ENCODE data around the gene GRK3.
"Not testable (repeated sequence)": the region's sequence is repeated elsewhere in the genome, so short reads cannot be mapped to it uniquely, and the experiment has no call there.

Gene GRK3

DNA sequence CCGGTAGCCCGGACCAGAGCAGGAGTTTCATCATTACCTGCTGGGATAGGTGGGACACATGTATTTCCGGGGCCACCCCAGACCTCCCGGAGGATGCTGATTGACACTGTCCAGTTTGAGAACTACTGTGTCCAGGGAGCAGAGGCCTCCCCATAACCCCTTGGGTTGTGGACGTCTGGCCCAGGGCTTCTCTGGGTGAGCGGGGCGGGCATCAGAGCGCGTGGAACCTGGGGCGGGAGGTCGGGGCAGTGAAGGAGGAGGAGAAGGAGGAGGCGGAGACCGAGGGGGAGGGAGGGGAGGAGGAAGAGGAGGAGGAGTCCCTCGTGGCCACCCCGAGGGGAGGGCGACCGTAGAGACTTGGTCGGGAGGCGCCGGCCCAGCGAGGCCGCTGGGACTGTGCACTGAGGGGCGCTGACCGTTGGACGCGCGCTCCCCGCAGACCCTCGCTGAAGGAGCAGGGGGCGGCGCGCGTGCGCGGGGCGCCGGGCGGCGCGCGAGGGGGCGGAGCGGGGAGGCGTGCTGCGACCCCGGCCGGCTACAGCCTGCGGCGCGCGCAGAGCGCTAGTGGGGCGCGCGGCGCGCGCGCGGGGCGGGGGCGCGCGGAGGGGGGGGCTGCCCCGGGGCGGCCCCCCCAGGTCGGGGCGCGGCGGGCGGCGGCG, at the start of gene GRK3:
TSS of gene GRK3 (plus strand) at position 356 of the 659 bp plus-strand sequence. CDS start 366 bp downstream, outside the sequence.
- DNase-seq: peak in 1 of 2 experiments; percentile 64

DNA sequence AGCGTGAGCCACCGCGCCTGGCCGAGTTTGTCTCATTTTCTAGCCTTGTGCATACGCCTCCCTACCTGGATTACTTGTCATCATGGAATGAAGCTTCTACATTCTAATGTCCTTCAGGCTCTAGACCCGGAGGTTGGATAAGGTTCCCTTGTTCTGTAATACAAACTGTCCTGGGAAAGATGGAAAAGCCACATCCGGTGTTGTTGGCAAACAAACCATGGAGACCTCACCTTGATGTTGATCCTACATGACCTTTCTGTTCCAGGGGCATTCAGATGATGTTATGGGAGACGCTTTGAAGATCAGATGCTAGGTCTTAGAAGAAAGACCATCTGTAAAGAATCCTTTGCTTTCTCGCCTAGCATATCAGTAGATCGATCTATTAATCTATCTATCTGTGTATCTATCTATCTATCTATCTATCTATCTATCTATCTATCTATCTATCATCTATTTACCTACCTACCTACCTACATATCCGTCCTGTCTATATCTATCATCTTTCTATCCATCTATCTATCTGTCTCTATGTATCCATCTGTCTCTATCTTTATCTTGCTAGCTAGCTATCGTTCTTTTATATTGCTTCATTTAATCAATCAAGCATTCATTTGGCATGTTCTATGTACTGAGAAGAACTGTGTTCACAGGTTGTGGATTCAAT, 46.3 kb upstream of the GRK3 start:
- DNase-seq: no peak

DNA sequence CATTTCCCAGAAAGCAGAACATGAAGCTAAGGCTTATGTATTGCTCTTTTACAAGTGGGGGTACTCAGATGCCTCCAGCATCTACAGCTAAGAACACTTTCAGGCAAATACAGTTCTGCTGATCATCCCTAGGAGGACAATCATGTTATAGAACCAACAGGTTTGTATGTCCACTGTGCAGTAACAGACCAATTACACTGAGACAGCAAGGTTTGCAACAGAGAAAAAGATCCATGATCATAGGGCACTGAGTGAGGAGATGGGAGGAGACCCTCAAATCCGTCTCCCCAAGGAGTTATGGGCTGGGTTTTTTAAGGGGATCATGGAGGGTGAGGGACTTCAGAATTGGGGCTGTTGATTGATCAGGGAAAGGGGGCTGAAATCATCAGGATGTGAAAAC, 39.1 kb upstream of the GRK3 start:
- DNase-seq: no peak

GRCh38 chr22:25525804-25526584, 38.5 kb upstream of the GRK3 start:
- DNase-seq: not testable (repeated sequence)

GRCh38 chr22:25527016-25527415, 37.5 kb upstream of the GRK3 start:
- not testable (repeated sequence) for DNase-seq

GRCh38 chr22:25528068-25528467, 36.4 kb upstream of the GRK3 start:
- DNase-seq: peak in 1 of 2 experiments; percentile 22

DNA sequence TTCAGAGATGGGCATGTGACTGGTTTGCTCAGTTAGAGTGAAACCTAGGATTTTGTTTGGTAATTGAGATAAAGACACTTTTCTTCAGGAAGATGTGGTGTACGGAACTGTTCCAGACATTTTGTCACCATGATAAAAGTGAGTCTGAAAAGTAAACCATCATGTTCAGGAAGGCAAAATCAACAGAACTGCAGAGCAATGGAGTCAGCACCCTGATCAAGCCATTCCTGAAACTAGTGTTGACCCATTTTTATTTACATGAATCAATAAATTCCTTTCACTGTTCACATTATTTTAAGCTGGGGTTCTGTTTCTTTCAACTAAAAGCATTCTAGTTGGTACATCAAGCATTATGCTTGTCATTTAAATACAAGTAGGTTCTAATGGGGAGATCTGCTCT, 35.4 kb upstream of the GRK3 start:
- not testable (repeated sequence) for DNase-seq

- peak in 1 of 2 experiments; percentile 14 for DNase-seq
Observed at GRCh38 chr22:25529541-25530137, 34.8 kb upstream of the GRK3 start.

DNA sequence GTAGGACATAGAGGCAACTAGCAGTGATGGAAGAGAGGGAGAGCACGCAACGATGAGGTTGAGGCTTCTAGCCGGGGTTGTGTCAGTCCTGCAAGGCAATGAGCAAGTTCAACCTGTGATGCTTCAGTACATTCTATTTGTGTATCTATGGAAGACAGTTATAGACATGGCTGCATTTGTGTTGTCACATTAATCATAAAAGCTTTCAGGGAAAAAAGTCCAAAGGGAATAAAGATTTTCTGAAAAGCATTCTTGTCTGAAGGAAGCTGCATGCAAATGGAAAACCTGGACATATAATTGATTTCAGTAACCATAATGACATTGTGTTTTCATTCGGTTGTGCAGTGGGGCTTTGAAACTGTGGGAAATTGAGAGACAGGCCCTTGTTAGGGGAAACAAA, 32.8 kb upstream of the GRK3 start:
- not testable (repeated sequence) for DNase-seq

DNA sequence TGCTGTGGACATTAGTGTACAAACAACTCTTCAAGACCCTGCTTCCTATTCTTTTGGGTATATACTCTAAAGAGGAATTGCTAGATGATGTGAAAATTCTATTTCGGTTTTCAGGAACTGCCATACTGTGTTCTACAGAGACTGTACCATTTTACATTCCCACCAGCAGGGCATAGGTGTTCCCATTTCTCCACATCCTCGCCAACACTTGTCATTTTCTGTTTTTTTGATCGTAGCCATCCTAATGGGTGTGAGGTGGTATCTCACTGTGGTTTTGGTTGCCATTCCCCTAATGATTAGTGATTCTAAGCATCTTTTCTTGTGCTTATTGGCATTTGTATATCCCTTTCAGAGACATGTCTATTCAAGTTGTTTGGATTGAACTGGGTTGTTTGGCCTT, 29.8 kb upstream of the GRK3 start:
- DNase-seq: no peak

DNA sequence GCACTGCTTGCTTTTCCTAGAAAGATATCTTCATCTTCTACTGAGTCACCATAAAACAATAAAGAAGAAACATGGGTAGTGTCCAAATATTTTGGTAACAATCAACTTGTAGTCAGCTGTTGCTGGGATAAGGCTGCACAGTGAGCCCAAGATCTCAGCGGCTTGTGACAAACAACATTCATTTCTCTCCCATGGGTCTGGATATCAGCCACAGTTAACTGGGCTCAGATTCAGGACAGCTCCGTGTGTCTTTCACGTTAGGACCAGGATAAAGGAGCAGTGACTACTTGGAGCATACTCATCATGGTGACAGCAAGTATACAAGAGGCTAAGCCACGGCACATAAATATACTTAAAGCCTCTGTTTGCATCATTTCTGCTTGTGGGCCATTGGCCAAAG, 27.9 kb upstream of the GRK3 start:
- DNase-seq: peak in 1 of 2 experiments; percentile 27

DNA sequence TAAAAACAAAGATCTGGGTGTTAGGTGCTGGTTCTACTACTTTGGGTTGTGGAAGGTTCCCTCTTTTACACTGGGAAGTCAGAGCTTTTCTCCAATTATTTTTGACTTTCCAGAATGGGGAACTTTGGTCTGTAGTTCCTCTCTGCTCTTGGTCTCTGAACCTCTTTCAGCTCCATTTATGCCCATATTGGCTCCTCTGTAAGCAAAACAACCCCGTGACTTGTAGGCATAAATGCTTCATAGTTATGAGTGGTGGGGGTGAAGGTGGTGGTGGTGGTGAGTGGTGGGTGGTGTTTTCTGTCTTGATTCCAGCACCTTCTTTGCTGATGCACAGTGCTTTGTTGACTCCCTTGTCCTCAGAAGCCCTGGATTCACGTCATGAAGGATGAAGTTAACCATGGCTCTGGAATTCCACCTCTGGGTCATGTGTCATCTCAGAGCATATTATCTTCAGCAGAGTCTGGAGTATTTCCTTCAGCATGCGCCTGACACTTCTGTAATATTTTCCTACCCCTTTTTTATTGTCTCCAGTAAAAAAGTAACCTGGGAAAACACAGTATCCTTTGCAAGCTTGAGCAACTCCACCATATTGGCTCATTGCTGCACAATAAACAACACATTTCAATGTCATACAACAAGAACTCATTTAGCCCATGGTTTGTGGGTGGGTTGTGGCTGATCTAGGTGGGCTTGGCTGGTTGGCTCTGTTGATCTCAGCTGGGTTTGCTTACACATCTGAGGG, 24.1 kb upstream of the GRK3 start:
- no peak for DNase-seq

- DNase-seq: no peak
Observed at GRCh38 chr22:25540908-25541660, 23.4 kb upstream of the GRK3 start.

- DNase-seq: no peak
Observed at GRCh38 chr22:25542191-25542590, 22.3 kb upstream of the GRK3 start.

- DNase-seq: no peak
Observed at GRCh38 chr22:25542720-25543402, 21.6 kb upstream of the GRK3 start.

- DNase-seq: no peak
Observed at GRCh38 chr22:25545146-25545545, 19.3 kb upstream of the GRK3 start.

GRCh38 chr22:25545672-25546071, 18.8 kb upstream of the GRK3 start:
- DNase-seq: no peak

DNA sequence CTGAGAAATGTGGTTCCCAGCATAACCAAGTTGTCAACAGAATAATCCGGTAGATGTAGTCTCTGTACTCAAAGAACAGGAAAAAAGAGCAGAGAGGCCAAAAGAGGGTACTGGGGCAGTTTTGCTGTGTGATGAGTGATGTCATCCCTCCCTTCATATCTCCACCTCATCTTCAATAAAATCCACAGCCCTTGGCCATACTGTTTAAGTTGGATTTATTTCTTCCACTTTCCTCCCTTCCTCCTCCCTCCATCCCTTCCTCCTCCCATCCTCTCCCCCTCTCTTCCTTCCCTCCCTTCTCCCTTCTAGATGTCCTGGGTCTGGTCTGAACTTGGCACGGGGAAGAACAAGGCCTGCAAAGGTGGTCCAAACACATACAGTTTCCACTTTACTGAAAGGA, 18.2 kb upstream of the GRK3 start:
- DNase-seq: no peak

GRCh38 chr22:25546751-25547150, 17.7 kb upstream of the GRK3 start:
- no peak for DNase-seq

DNA sequence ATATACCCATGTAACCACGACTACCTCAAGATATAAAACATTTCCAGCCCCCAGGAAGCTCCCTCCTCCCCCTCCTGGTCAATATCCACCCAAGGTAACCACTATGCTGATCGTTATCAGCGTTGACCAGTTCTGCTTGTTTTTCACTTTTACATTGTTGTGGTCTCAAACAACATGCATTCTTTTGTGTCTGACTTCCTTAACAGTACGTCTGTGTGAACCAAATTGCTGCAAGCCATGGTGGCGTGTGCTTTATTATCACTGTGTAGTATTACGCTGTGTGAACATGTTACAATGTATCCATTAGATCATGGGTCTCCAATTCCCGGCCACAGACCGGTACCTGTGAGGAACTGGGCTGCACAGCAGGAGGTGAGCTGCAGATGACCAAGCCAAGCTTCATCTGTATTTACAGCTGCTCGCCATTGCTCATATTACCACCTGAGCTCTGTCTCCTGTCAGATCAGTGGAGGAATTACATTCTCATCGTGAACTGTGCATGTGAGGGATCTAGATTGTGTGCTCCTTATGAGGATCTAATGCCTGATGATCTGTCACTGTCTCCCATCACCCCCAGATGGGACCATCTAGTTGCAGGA, 15.5 kb upstream of the GRK3 start:
- DNase-seq: no peak

DNA sequence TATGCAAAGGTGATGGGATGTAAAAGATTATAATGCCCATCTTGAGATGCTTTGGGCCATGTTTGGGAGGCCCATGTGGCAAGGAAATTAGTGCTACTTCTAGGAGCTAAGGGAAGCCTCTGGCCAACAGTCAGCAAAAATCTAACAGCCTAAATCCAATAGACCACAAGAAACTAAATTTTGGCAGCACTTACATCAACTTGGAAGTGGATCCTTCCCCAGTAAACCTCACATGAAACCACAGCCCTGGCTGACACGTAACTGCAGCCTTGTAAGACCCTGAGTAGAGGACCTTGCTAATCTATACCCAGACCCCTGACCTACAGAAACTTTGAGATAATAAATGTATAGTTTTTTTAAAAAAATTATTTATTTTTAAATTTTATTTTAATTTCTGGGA, 13.1 kb upstream of the GRK3 start:
- DNase-seq: peak in 1 of 2 experiments; percentile 11

Measured in NCI-H446 (cell line).